GM12878 (cell line): ENCODE measurements around the gene SPAG16. TPM values are rescaled to one million over a fixed set of nuclear protein-coding genes. Genes with fewer than 3 reads are reported as not detected.

Experiments
- ATAC-seq: fragments of 200-7000 bp; cut with Tn5 transposase; 3 replicates; pipeline ENCODE4 v1.9.1; 2020; ENCODE audit warnings: mild to moderate bottlenecking, moderate library complexity
- BruUV-seq: library from RNA; stranded (reverse); fragments of 400-500 nt; replicated peaks from 2 replicates; lab custom pipeline; 2021; lab: Mats Ljungman, UMichigan
- CTCF ChIA-PET: fragments of 300-600 bp; sonication (Branson Sonifier 250); formaldehyde crosslinking; extraction: SDS; loops from one replicate; lab custom pipeline; 2021; ENCODE audit warnings: inconsistent platforms; lab: Yijun Ruan, JAX
- POLR2A ChIA-PET: fragments of 350-600 bp; formaldehyde crosslinking; extraction: SDS; loops from one replicate; lab custom pipeline; 2021; ENCODE audit warnings: inconsistent platforms; lab: Charles Lee
- RAD21 ChIA-PET: fragments of 300-600 bp; sonication (Branson Sonifier 250); formaldehyde crosslinking; loops from one replicate; lab custom pipeline; 2023; ENCODE audit warnings: antibody characterized with exemption; ENCODE audit not compliant: unreplicated experiment; lab: Charles Lee
- SMC1A ChIA-PET: fragments of 300-600 bp; sonication (Branson Sonifier 250); formaldehyde crosslinking; loops from one replicate; lab custom pipeline; 2023; ENCODE audit not compliant: unreplicated experiment, uncharacterized antibody; lab: Charles Lee
- DNase-seq: peaks from one replicate; pipeline ENCODE4 v3.0.0-alpha.2; 2011; ENCODE audit warnings: low read depth, low spot score
- FAIRE-seq: peaks from 3 replicates; lab custom pipeline; 2011; peaks lifted over from hg19 to GRCh38; lab: Jason Lieb, UNC
- H2AFZ ChIP-seq: 2 replicates; pipeline ENCODE4 v1.6.0; 2011; ENCODE audit warnings: low read depth, low read length, control low read depth; ENCODE audit not compliant: control insufficient read depth
- H3K27ac ChIP-seq: 2 replicates; pipeline ENCODE4 v1.5.1; 2011; ENCODE audit warnings: control low read depth; ENCODE audit not compliant: control insufficient read depth, insufficient read depth
- H3K27me3 ChIP-seq, 2 experiments: replicated peaks in 1 of 2; 2 replicates each; pipeline versions ENCODE4 v1.6.0 to v1.6.1; 2011; ENCODE audit warnings: low read length in 1 of 2; ENCODE audit not compliant: control insufficient read depth in 2 of 2, insufficient read depth in 2 of 2
- H3K36me3 ChIP-seq, 2 experiments: 2 replicates each; pipeline ENCODE4 v1.5.1; 2011; ENCODE audit warnings: low read length in 1 of 2; ENCODE audit not compliant: control insufficient read depth in 2 of 2, insufficient read depth in 2 of 2
- H3K4me1 ChIP-seq: 2 replicates; pipeline ENCODE4 v1.6.1; 2011; ENCODE audit warnings: mild to moderate bottlenecking, low read length, moderate library complexity, mixed read lengths; ENCODE audit not compliant: control insufficient read depth, insufficient read depth
- H3K4me2 ChIP-seq: 2 replicates; pipeline ENCODE4 v1.6.0; 2011; ENCODE audit warnings: control low read depth; ENCODE audit not compliant: control insufficient read depth, insufficient read depth
- H3K4me3 ChIP-seq: fragments of 200-600 bp; sonication (generic); 2 replicates; pipeline ENCODE4 v1.5.1; 2016
- H3K79me2 ChIP-seq: 2 replicates; pipeline ENCODE4 v1.6.0; 2011; ENCODE audit warnings: low read length; ENCODE audit not compliant: control insufficient read depth, insufficient read depth
- H3K9ac ChIP-seq: 2 replicates; pipeline ENCODE4 v1.8.0; 2011; ENCODE audit warnings: low read length, control low read depth, mixed read lengths; ENCODE audit not compliant: control insufficient read depth, insufficient read depth
- H3K9me3 ChIP-seq: replicated peaks from 3 replicates; pipeline ENCODE4 v1.5.1; 2011; ENCODE audit warnings: mild to moderate bottlenecking, low read length; ENCODE audit not compliant: control insufficient read depth, insufficient read depth
- H4K20me1 ChIP-seq: 2 replicates; pipeline ENCODE4 v1.6.0; 2011; ENCODE audit not compliant: control insufficient read depth, insufficient read depth
- ETV6 ChIP-seq, 2 experiments: fragments of 450-650 bp in 1 of 2; IDR thresholded peaks in 1 of 2; conservative IDR thresholded peaks in 1 of 2; 2 replicates each; pipeline ENCODE4 v1.6.1; 2014; ENCODE audit warnings: antibody characterized with exemption in 1 of 2, borderline replicate concordance in 1 of 2, low read depth in 1 of 2, mild to moderate bottlenecking in 1 of 2, moderate library complexity in 1 of 2
- EZH2 ChIP-seq: IDR thresholded peaks from 2 replicates; pipeline ENCODE4 v1.6.1; 2012; ENCODE audit warnings: low read depth, mild to moderate bottlenecking, control low read depth, inconsistent platforms, low read length, borderline replicate concordance; ENCODE audit not compliant: control insufficient read depth
- FOS ChIP-seq: IDR thresholded peaks from 3 replicates; pipeline ENCODE4 v1.6.1; 2011; ENCODE audit warnings: borderline replicate concordance; ENCODE audit not compliant: insufficient read length; ENCODE audit errors: extremely low read depth
- FOXM1 ChIP-seq: IDR thresholded peaks from 2 replicates; pipeline ENCODE4 v1.6.1; 2012; ENCODE audit warnings: low read depth, mild to moderate bottlenecking, inconsistent platforms, low read length, moderate library complexity
- HDAC6 ChIP-seq: fragments of 200-600 bp; sonication (generic); IDR thresholded peaks from one replicate; pipeline ENCODE4 v1.8.0; 2017; ENCODE audit warnings: antibody characterized with exemption; ENCODE audit not compliant: unreplicated experiment
- NBN ChIP-seq: fragments of 450-650 bp; IDR thresholded peaks from 2 replicates; pipeline ENCODE4 v1.6.1; 2016
- REST ChIP-seq: IDR thresholded peaks from 2 replicates; pipeline ENCODE4 v1.6.1; 2012; ENCODE audit warnings: mild to moderate bottlenecking, low read depth, low read length
- RFX5 ChIP-seq: IDR thresholded peaks from 2 replicates; pipeline ENCODE4 v1.6.1; 2011; ENCODE audit warnings: low read depth, low read length, improper control_type of control experiment
- SPI1 ChIP-seq: IDR thresholded peaks from 2 replicates; pipeline ENCODE4 v1.6.1; 2011; ENCODE audit warnings: low read depth, mild to moderate bottlenecking, low read length, moderate library complexity, borderline replicate concordance; ENCODE audit not compliant: insufficient read depth
- TBL1XR1 ChIP-seq: IDR thresholded peaks from 2 replicates; pipeline ENCODE4 v1.6.1; 2012; ENCODE audit warnings: low read depth, low read length, improper control_type of control experiment
- TCF7 ChIP-seq: IDR thresholded peaks from 2 replicates; pipeline ENCODE4 v1.6.1; 2014; ENCODE audit warnings: antibody characterized with exemption, borderline replicate concordance
- YBX1 ChIP-seq: fragments of 450-650 bp; IDR thresholded peaks from 2 replicates; pipeline ENCODE4 v1.6.1; 2016; ENCODE audit warnings: antibody characterized with exemption
- ZBED1 ChIP-seq: IDR thresholded peaks from 2 replicates; pipeline ENCODE4 v1.6.1; 2016; ENCODE audit warnings: borderline replicate concordance
- ZNF24 ChIP-seq: fragments of 450-650 bp; IDR thresholded peaks from 2 replicates; pipeline ENCODE4 v1.6.1; 2017; ENCODE audit warnings: antibody characterized with exemption, mild to moderate bottlenecking
- ZNF274 ChIP-seq: IDR thresholded peaks from one replicate; pipeline ENCODE4 v1.8.0; 2011; ENCODE audit not compliant: insufficient read length, insufficient read depth
- WGBS: methylation state at CpG from one replicate; pipeline ENCODE4 v1.1.6; 2016; ENCODE audit warnings: low lambda C conversion rate; ENCODE audit not compliant: insufficient replicate concordance, insufficient coverage; ENCODE audit errors: missing lambda C conversion rate; 5-methylcytosine and 5-hydroxymethylcytosine counted together
- in situ Hi-C: fragments of 300-500 bp; cut with MboI; formaldehyde crosslinking; loops from 9 replicates; pipeline ENCODE4 v1.14.3; 2018; ENCODE audit warnings: mixed read lengths
- intact Hi-C: fragments of 100-400 bp; cut with micrococcal nuclease; formaldehyde crosslinking; loops from one replicate; pipeline ENCODE4 v1.14.2; 2022; ENCODE audit not compliant: unreplicated experiment
- polyA plus RNA-seq, 11 experiments: library from polyadenylated mRNA; depleted of rRNA in 4 of 11; unstranded in 6 of 11; stranded (reverse) in 5 of 11; fragments of >200 nt; fragmentation: Nextera tagmentation in 4 of 11; fragmentation: Illumina TruSeq in 1 of 11; extraction: Ambion mirVana in 4 of 11; extraction: Trizol in 1 of 11; gene quantifications; 1 replicate in 1 of 11; 2 replicates in 10 of 11; pipeline versions ENCODE4 v1.2.1 to v1.2.3, GENCODE V29; 2011 to 2016; ENCODE audit warnings: inconsistent platforms in 2 of 11, missing spikeins in 2 of 11, low read depth in 1 of 11
- total RNA-seq, 4 experiments: library from RNA; depleted of rRNA in 3 of 4; stranded (reverse); fragments of >200 nt in 3 of 4; fragmentation: Illumina TruSeq in 1 of 4; extraction: Trizol in 1 of 4; gene quantifications; 2 replicates each; pipeline versions ENCODE4 v1.2.1 to v1.2.3, GENCODE V29; 2013 to 2021

SPAG16 gene
- total and polyA plus RNA-seq, 10 of the 15 experiments (the other 5 are each of a cell fraction or from before 2014, with no cell fraction given) = 6.0 to 25.0 (median 15.2) TPM

- TF ChIP-seq REST (no peak), TCF7 (no peak), TBL1XR1 (no peak)
Observed at GRCh38 chr2:214380681-214381080, 1096.4 kb downstream of the SPAG16 start (continued).

GRCh38 chr2:214382229-214382628 lies 1098.0 kb downstream of the SPAG16 start:
- no peaks in the 10 kb centered on the region for H3K4me1 ChIP-seq
- ChIA-PET RAD21 (no interaction called here), SMC1A (interaction anchor here (0.7 kb wide), 1 partner anchor 786 kb away, joined by 3 read pairs; no protein-coding TSS in a partner anchor), POLR2A (no interaction called here), CTCF (no interaction called here)
- DNase-seq = no peak
- FAIRE-seq = no peak
- no peak overlapping the region for H3K27ac ChIP-seq
- H4K20me1 ChIP-seq = no peaks in the 10 kb centered on the region
- H3K9me3 ChIP-seq = no peaks in the 10 kb centered on the region
- no peak overlapping the region for H2AFZ ChIP-seq
- no peaks in the 10 kb centered on the region for H3K79me2 ChIP-seq
- BruUV-seq = no TSS peak
- 2% methylated on average over 2 of the region's 2 CpGs for WGBS
- H3K9ac ChIP-seq = no peak overlapping the region
- H3K4me2 ChIP-seq = no peak overlapping the region
- H3K27me3 ChIP-seq = no peaks in the 10 kb centered on the region
- in situ Hi-C loops (no loop called here), intact Hi-C loops (no loop called here)
- ATAC-seq = no peak
- TF ChIP-seq REST = no peak
- no peak for TF ChIP-seq ZNF274
- TF ChIP-seq FOS = no peak
- no peak for TF ChIP-seq RFX5
- TF ChIP-seq ZNF24 = no peak
- TF ChIP-seq ZBED1 = no peak
- TF ChIP-seq FOXM1 = no peak
- no peak for TF ChIP-seq HDAC6
- TF ChIP-seq NBN = no peak
- TF ChIP-seq YBX1 = no peak
- no peak for TF ChIP-seq SPI1
- TF ChIP-seq EZH2 = no peak
- no peak for TF ChIP-seq ETV6 (conservative IDR thresholded peaks at IDR 0.05 in 1 of 2, IDR thresholded peaks at IDR 0.05 in 1 of 2; ENCODE audit: borderline replicate concordance in 1 of 2, low read depth in 1 of 2)
- TF ChIP-seq TCF7 = no peak
- H3K36me3 ChIP-seq = no peaks in the 10 kb centered on the region
- no peak overlapping the region for H3K4me3 ChIP-seq
